T-helper 22 cell (primary cell): ENCODE measurements around the gene ALPK1.
"Not testable (repeated sequence)": the region's sequence is repeated elsewhere in the genome, so short reads cannot be mapped to it uniquely, and the experiment has no call there.

Experiments used
- DNase-seq: peaks from one replicate; pipeline ENCODE4 v3.0.0-alpha.2; 2020; ENCODE audit warnings: low read depth

ALPK1 gene

DNA sequence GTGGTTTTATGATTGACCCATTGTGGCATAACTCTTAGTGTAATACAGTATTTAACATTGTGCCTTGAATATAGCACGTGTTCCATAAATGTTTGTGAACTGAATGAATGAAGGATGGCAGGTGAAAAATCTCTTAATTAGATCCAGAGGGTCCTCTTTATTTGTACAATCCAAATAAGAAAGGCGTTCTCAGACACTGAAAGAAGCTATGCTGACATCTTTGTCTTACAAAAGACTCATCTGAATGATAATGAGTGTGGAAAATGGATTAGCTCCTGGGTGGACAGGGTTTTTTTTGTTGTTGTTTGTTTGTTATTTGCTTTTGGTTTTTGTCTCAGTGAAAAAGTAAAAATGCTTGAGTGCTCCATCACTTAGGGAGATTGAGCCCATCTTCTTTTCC is 156.2 kb downstream of the ALPK1 start:
- no peak for DNase-seq

DNA sequence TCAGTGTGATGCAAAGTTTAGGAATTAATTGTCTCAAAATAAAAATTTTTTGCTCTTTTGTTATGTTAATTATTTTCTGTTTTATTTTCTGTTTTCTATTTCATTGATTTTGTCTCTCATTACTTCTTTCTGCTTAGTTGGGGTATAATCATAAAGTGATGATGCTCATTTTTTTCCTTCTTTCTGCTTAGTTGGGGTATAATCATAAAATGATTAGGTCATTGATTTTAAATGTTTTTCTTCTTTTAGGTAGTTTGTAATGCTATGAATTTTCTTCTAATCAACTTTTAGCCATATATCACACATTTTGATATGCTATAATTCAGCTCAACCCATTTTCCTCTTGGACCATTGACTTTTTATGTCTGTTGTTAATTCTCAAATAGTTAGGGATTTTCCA is 175.1 kb downstream of the ALPK1 start:
- no peak for DNase-seq

DNA sequence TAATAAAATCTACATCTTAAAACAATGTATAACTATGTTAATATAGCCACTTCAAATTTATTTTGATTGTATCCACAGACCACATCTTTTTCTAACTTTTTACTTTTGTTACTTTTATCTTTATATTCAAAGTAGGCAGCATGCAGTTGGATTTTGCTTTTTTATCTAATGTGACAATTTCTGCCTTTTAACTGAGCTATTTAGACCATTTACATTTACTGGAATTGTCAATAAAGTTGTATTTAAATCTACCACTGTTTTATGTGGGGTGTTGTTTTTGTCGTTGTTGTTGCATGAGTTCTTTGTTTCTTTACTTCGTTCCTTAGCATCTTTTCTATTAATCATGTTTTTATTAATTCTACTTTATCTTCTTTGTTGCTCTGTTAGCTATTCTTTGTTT is 176.8 kb downstream of the ALPK1 start:
- DNase-seq, result no peak

DNA sequence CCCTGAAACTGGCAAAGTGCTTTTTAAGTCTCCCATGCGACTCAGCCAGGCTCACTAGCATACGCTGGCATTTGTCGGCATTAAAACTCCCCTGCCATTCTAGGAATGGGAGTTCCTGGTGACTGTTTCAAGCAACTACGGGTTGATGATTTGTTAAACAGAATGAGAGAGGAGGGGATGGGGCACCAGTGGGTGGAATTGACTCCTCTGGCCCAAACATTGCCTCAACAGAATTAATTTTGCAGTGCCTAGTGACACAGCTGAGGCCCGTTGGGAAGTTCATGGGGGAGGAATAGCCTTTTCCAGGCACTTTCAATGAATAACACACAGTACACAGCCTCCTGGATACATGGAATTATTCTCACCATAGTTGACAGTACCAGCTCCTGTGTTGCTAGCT is 188.8 kb downstream of the ALPK1 start:
- DNase-seq, result no peak

DNA sequence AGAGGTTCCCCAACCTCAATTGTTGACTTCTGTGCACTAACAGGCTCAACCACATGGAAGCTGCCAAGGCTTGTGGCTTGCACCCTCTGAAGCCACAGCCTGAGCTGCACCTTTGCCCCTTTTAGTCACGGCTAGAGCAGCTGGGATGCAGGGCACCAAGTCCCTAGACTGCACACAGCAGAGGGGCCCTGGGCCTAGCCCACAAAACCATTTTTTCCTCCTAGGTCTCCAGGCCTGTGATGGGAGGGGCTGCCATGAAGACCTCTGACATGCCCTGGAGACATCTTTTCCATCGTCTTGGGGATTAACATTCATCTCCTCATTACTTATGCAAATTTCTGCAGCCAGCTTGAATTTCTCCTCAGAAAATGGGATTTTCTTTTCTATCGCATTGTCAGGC is 193.6 kb downstream of the ALPK1 start:
- DNase-seq, result not testable (repeated sequence)
